HepG2 (cell line): Measurements from ENCODE around the gene LRRN3. TPM values are rescaled to one million over a fixed set of nuclear protein-coding genes. Genes with fewer than 3 reads are reported as not detected.

ENCODE experiments used
- AHDC1 ChIP-seq: sonication (generic); formaldehyde crosslinking; IDR thresholded peaks from 2 replicates; pipeline ENCODE4 v1.5.1; 2020; ENCODE audit warnings: mild to moderate bottlenecking, missing genetic modification reagents, borderline replicate concordance
- BRCA1 ChIP-seq: sonication (generic); formaldehyde crosslinking; IDR thresholded peaks from 2 replicates; pipeline ENCODE4 v1.4.0; 2020; ENCODE audit warnings: missing genetic modification reagents
- DNMT3B ChIP-seq: conservative IDR thresholded peaks from 2 replicates; pipeline ENCODE4 v1.6.1; 2016; ENCODE audit warnings: missing biosample characterization, control low read depth
- FOSL2 ChIP-seq: sonication (generic); formaldehyde crosslinking; IDR thresholded peaks from 2 replicates; pipeline ENCODE4 v1.4.0; 2020; ENCODE audit warnings: missing genetic modification reagents
- HNF1A ChIP-seq, 2 experiments: sonication (generic) in 1 of 2; formaldehyde crosslinking in 1 of 2; IDR thresholded peaks; 2 replicates each; pipeline versions ENCODE4 v1.4.0 to v1.6.1; 2016 to 2020; ENCODE audit warnings: borderline replicate concordance in 1 of 2, low read depth in 1 of 2, mild to moderate bottlenecking in 1 of 2, missing genetic modification reagents in 1 of 2
- LCORL ChIP-seq, 2 experiments: fragments of 450-650 bp in 1 of 2; sonication (generic) in 1 of 2; formaldehyde crosslinking in 1 of 2; IDR thresholded peaks; 2 replicates each; pipeline versions ENCODE4 v1.5.0 to v1.6.1; 2017 to 2020; ENCODE audit warnings: antibody characterized with exemption in 1 of 2, missing genetic modification reagents in 1 of 2
- MXD3 ChIP-seq: IDR thresholded peaks from 2 replicates; pipeline ENCODE4 v1.6.1; 2016; ENCODE audit warnings: mild to moderate bottlenecking, missing biosample characterization, missing genetic modification reagents
- POLR2G ChIP-seq: fragments of 200-400 bp; formaldehyde crosslinking; IDR thresholded peaks from 2 replicates; pipeline ENCODE4 v1.6.1; 2018; ENCODE audit warnings: mild to moderate bottlenecking, low read depth, low read length, moderate library complexity
- SALL2 ChIP-seq: sonication (generic); formaldehyde crosslinking; IDR thresholded peaks from 2 replicates; pipeline ENCODE4 v1.8.1; 2023; ENCODE audit warnings: mild to moderate bottlenecking, missing genetic modification reagents, inconsistent platforms
- SNAPC2 ChIP-seq: sonication (generic); formaldehyde crosslinking; IDR thresholded peaks from 2 replicates; pipeline ENCODE4 v1.8.1; 2022; ENCODE audit warnings: mild to moderate bottlenecking, missing genetic modification reagents
- THRA ChIP-seq: sonication (generic); formaldehyde crosslinking; IDR thresholded peaks from 2 replicates; pipeline ENCODE4 v1.4.0; 2020; ENCODE audit warnings: missing genetic modification reagents, borderline replicate concordance
- USF2 ChIP-seq, 2 experiments: sonication (generic) in 1 of 2; formaldehyde crosslinking in 1 of 2; IDR thresholded peaks; 2 replicates each; pipeline versions ENCODE4 v1.5.1 to v1.6.1; 2011 to 2020; ENCODE audit warnings: borderline replicate concordance in 1 of 2, low read depth in 1 of 2, low read length in 1 of 2, mild to moderate bottlenecking in 1 of 2, missing genetic modification reagents in 1 of 2, moderate library complexity in 1 of 2
- ZNF737 ChIP-seq: sonication (generic); formaldehyde crosslinking; IDR thresholded peaks from 2 replicates; pipeline ENCODE4 v1.5.0; 2020; ENCODE audit warnings: missing genetic modification reagents, mild to moderate bottlenecking, borderline replicate concordance
- polyA plus RNA-seq, 8 experiments: library from polyadenylated mRNA; depleted of rRNA in 3 of 8; stranded (reverse) in 7 of 8; unstranded in 1 of 8; fragments of >200 nt; fragmentation: Illumina TruSeq in 4 of 8; extraction: Trizol in 4 of 8; gene quantifications; 2 replicates each; pipeline versions ENCODE4 v1.2.1 to v1.2.3, GENCODE V29; 2011 to 2016; ENCODE audit warnings: low read depth in 4 of 8, missing spikeins in 1 of 8, mixed read lengths in 1 of 8; ENCODE audit not compliant: insufficient read depth in 1 of 8
- total RNA-seq, 5 experiments: library from RNA; depleted of rRNA; stranded (reverse); fragments of >200 nt; fragmentation: Illumina TruSeq; extraction: Trizol; gene quantifications; 2 replicates each; pipeline ENCODE4 v1.2.3, GENCODE V29; 2016; ENCODE audit warnings: low read depth in 1 of 5

LRRN3 gene
- total and polyA plus RNA-seq, 2 of the 13 experiments (the other 11 are each of a cell fraction or from before 2014, with no cell fraction given): 0.07 TPM; not detected in 1

- TF ChIP-seq USF2 (IDR thresholded peaks at IDR 0.05; ENCODE audit: low read depth, low read length) (no peak), USF2 (CRISPR knock-in tag; IDR thresholded peaks at IDR 0.05; ENCODE audit: borderline replicate concordance) (no peak), MXD3 (no peak), HNF1A (IDR thresholded peaks at IDR 0.05; ENCODE audit: low read depth) (no peak), HNF1A (CRISPR knock-in tag; IDR thresholded peaks at IDR 0.05; ENCODE audit: borderline replicate concordance) (no peak), POLR2G (no peak), SALL2 (no peak), THRA (CRISPR knock-in tag) (no peak), FOSL2 (CRISPR knock-in tag) (no peak), AHDC1 (CRISPR knock-in tag) (no peak), SNAPC2 (CRISPR knock-in tag) (no peak), LCORL (IDR thresholded peaks at IDR 0.05) (no peak), LCORL (CRISPR knock-in tag; IDR thresholded peaks at IDR 0.05) (0 out of 2 replicates have a peak, but pooled peaks have one; percentile 18), ZNF737 (no peak), BRCA1 (no peak), DNMT3B (no peak)
Observed at GRCh38 chr7:111047595-111047994, 43.3 kb upstream of the LRRN3 start (continued).
